Coronary artery (tissue), 2 donors: ENCODE results near the gene PGLYRP4.

Experiments used
- DNase-seq: peaks from one replicate; pipeline ENCODE4 v3.0.0-alpha.2; 2017; ENCODE audit warnings: low spot score
- H3K27ac ChIP-seq, 2 donors: fragments of 200-600 bp; sonication (generic); one replicate each; pipeline ENCODE4 v1.5.1; 2016 to 2019
- H3K4me3 ChIP-seq: fragments of 200-600 bp; sonication (generic); 2 replicates; pipeline ENCODE4 v1.5.1; 2016; ENCODE audit warnings: mild to moderate bottlenecking, moderate library complexity
- CTCF ChIP-seq: fragments of 200-600 bp; sonication (generic); IDR thresholded peaks from one replicate; pipeline ENCODE4 v1.5.1; 2019; ENCODE audit warnings: antibody characterized with exemption

PGLYRP4 gene

GRCh38 chr1:153313288-153313687 lies 35.4 kb downstream of the PGLYRP4 start:
- Histone ChIP-seq H3K4me3 (no peak overlapping the region), H3K27ac (no peak overlapping the region)
- no peak for DNase-seq
- TF ChIP-seq CTCF, result no peak

- Histone ChIP-seq H3K4me3 (no peak within 1 kb of the TSS), H3K27ac (no peak within 1 kb of the TSS)
- TF ChIP-seq CTCF, result no peak
- no peak for DNase-seq
These were observed 36.0 kb downstream of the PGLYRP4 start, which contains the start of gene PGLYRP3 for GRCh38 chr1:153312570-153313186. PGLYRP3 (minus strand) TSS chr1:153312952; CDS start chr1:153310665, 2,287 bp downstream.

- no peak for DNase-seq
- TF ChIP-seq CTCF, result no peak
- H3K27ac ChIP-seq, result no peak overlapping the region
- H3K4me3 ChIP-seq, result no peak overlapping the region
These were observed 38.1 kb downstream of the PGLYRP4 start for GRCh38 chr1:153310526-153310925.

GRCh38 chr1:153309441-153309840 lies 39.2 kb downstream of the PGLYRP4 start:
- no peak overlapping the region for H3K4me3 ChIP-seq
- no peak for TF ChIP-seq CTCF

GRCh38 chr1:153308540-153308939 lies 40.1 kb downstream of the PGLYRP4 start:
- TF ChIP-seq CTCF, result no peak
- DNase-seq, result no peak
- Histone ChIP-seq H3K27ac (no peak overlapping the region), H3K4me3 (no peak overlapping the region)

More at GRCh38 chr1:153309441-153309840, 39.2 kb downstream of the PGLYRP4 start:
- no peak overlapping the region for H3K27ac ChIP-seq
- no peak for DNase-seq

- no peak overlapping the region for H3K27ac ChIP-seq
- DNase-seq, result no peak
- TF ChIP-seq CTCF, result no peak
- H3K4me3 ChIP-seq, result no peak overlapping the region
These were observed 41.4 kb downstream of the PGLYRP4 start for GRCh38 chr1:153307221-153307600.
